ENCODE results near the gene OR1K1.
"Not testable (repeated sequence)": the region's sequence is repeated elsewhere in the genome, so short reads cannot be mapped to it uniquely, and the experiment has no call there.

OR1K1 gene

DNA sequence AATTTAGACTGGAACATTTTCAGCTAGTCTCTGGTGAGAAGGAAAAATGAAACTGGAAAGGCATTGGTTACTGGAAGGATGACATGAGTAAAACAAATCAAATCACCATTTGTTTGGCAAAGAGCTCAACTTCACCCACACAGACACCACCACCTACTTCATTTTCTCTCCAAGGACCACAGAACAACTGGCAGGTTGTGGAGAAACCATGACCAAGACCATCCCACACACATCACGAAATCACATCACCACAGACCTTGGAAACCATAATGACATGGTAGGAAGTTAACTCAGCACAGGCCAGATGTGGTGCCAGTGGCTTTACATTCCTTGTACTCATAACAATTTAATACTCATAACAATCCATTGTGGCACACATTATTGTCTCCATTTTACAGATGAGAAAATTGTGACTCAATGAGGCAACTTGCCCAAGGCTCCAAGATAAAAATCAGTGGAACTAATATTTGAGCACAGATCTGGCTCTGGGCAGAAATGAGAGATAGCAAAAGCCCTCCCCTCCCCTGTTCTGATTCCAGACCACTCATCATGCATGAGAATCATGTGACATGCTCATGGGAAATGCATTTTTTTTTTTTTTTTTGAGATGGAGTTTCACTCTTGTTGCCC lies 7.5 kb downstream of the OR1K1 start:
- no peak for TF ChIP-seq EZH2phosphoT487 (IDR thresholded peaks at IDR 0.05; ENCODE audit: borderline replicate concordance, low read length)
- TF ChIP-seq, protein P1, sequence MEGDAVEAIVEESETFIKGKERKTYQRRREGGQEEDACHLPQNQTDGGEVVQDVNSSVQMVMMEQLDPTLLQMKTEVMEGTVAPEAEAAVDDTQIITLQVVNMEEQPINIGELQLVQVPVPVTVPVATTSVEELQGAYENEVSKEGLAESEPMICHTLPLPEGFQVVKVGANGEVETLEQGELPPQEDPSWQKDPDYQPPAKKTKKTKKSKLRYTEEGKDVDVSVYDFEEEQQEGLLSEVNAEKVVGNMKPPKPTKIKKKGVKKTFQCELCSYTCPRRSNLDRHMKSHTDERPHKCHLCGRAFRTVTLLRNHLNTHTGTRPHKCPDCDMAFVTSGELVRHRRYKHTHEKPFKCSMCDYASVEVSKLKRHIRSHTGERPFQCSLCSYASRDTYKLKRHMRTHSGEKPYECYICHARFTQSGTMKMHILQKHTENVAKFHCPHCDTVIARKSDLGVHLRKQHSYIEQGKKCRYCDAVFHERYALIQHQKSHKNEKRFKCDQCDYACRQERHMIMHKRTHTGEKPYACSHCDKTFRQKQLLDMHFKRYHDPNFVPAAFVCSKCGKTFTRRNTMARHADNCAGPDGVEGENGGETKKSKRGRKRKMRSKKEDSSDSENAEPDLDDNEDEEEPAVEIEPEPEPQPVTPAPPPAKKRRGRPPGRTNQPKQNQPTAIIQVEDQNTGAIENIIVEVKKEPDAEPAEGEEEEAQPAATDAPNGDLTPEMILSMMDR (IDR thresholded peaks at IDR 0.05; ENCODE audit: low read depth, low read length, poor library complexity, severe bottlenecking), result no peak
- Histone ChIP-seq H3K27me3 (ENCODE audit: control insufficient read depth, low read length) (no peaks in the 10 kb centered on the region), H3K9me3 (ENCODE audit: control insufficient read depth, insufficient read depth, low read length) (no peaks in the 10 kb centered on the region), H3K4me3 (ENCODE audit: low read length) (no peak overlapping the region), H4K20me1 (ENCODE audit: control insufficient read depth, insufficient read depth, low read depth, low read length) (no peaks in the 10 kb centered on the region), H3F3A (ENCODE audit: control insufficient read depth, insufficient read depth) (no peaks in the 10 kb centered on the region), H3K27ac (ENCODE audit: low read depth, low read length) (no peak overlapping the region), H3K9me2 (replicated peaks; ENCODE audit: control insufficient read depth, low read length) (no peaks in the 10 kb centered on the region), H3K4me1 (ENCODE audit: control insufficient read depth, low read length) (no peaks in the 10 kb centered on the region), H3K4me2 (ENCODE audit: low read length) (no peak overlapping the region), H3K79me2 (ENCODE audit: control insufficient read depth, low read length) (no peaks in the 10 kb centered on the region), H3K36me3 (ENCODE audit: control insufficient read depth, low read length) (no peaks in the 10 kb centered on the region)

DNA sequence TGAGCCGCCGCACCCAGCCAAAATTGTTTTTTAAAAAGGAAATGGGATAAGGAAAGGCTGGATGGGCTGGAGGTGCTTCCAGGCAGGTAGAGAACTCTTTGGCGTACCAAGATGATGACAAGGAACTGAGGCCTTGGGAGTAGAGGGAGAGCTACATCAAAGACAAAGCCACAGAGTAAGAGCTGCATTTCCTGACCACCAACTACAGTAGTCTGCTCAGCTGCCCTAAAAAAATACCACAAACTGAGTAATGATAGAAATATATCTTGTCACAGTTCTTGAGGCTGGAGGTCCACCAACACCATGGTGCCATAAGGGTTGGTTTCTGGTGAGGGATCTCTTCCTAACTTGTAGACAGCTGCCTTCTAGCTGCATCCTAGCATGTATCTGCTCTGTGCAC lies 8.2 kb downstream of the OR1K1 start:
- Histone ChIP-seq H3K36me3 (ENCODE audit: control insufficient read depth, low read length) (no peaks in the 10 kb centered on the region), H3K4me3 (ENCODE audit: low read length) (no peak overlapping the region), H4K20me1 (ENCODE audit: control insufficient read depth, insufficient read depth, low read depth, low read length) (no peaks in the 10 kb centered on the region), H3K4me2 (ENCODE audit: low read length) (no peak overlapping the region), H3K9me3 (ENCODE audit: control insufficient read depth, insufficient read depth, low read length) (no peaks in the 10 kb centered on the region), H3K4me1 (ENCODE audit: control insufficient read depth, low read length) (no peaks in the 10 kb centered on the region), H3K9me2 (replicated peaks; ENCODE audit: control insufficient read depth, low read length) (no peaks in the 10 kb centered on the region), H3K27ac (ENCODE audit: low read depth, low read length) (no peak overlapping the region), H3F3A (ENCODE audit: control insufficient read depth, insufficient read depth) (no peaks in the 10 kb centered on the region), H3K27me3 (ENCODE audit: control insufficient read depth, low read length) (no peaks in the 10 kb centered on the region), H3K79me2 (ENCODE audit: control insufficient read depth, low read length) (no peaks in the 10 kb centered on the region)
- TF ChIP-seq, protein P1 (IDR thresholded peaks at IDR 0.05; ENCODE audit: low read depth, low read length, poor library complexity, severe bottlenecking), result no peak
- no peak for TF ChIP-seq EZH2phosphoT487 (IDR thresholded peaks at IDR 0.05; ENCODE audit: borderline replicate concordance, low read length)

DNA sequence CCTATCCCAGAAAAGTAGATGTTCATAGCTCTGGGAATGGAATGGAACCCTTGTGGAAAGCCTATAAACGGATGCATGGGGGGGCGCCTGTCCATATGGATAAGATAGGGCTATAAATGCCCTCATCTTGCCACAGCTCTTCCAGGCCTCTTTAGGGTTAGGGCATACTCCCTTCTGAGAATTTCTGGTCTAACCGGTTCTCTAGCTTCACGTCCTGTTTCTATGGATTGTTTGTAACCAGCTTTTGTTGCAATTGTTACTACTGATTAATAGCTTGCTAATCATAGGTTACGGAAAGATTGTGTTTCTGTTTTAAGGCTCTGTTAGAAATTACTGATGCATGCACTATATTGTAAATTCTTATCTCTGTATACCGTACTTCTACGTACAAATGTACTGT lies 9.3 kb downstream of the OR1K1 start:
- not testable (repeated sequence) for H3K27ac ChIP-seq (ENCODE audit: low read depth, low read length); H3K4me3 ChIP-seq (ENCODE audit: low read length); H3K79me2 ChIP-seq (ENCODE audit: control insufficient read depth, low read length); H3K9me2 ChIP-seq (replicated peaks; ENCODE audit: control insufficient read depth, low read length); H4K20me1 ChIP-seq (ENCODE audit: control insufficient read depth, insufficient read depth, low read depth, low read length); H3F3A ChIP-seq (ENCODE audit: control insufficient read depth, insufficient read depth); H3K27me3 ChIP-seq (ENCODE audit: control insufficient read depth, low read length); H3K4me2 ChIP-seq (ENCODE audit: low read length); H3K36me3 ChIP-seq (ENCODE audit: control insufficient read depth, low read length); H3K4me1 ChIP-seq (ENCODE audit: control insufficient read depth, low read length); H3K9me3 ChIP-seq (ENCODE audit: control insufficient read depth, insufficient read depth, low read length)

DNA sequence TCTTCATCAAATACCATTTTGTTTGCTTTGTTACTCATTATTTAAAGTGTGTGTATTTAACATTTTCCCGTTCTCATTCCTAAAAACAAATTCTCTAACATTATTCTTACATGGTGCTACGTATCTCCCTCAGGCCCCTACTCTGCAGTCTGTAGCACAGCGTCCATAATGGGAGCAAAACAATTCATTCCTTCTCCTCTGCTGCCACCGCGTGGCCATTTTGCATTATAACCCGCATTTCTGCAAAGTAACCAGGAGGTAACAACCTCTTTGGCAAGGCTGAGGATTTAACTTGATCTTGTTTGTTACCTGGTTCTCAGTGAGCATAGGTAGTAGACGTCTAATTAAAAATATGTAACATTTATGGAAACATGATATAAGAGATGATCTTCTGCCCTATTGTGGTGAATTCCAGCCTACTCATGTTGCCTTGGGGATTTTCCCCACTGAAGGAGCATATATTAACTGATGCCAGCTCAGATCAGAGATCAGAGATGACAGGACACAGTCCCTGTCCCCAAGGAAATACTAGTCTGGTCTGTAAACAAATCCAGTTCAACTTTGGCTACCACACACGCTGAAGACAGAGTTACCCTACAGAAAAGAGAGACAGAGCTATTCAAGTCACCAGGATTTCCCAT lies 10.5 kb downstream of the OR1K1 start:
- Histone ChIP-seq H3F3A (ENCODE audit: control insufficient read depth, insufficient read depth) (peaks cover 1% of the 10 kb centered on the region; the same call in 1 of the 2 replicates), H3K79me2 (ENCODE audit: control insufficient read depth, low read length) (no peaks in the 10 kb centered on the region), H3K27me3 (ENCODE audit: control insufficient read depth, low read length) (no peaks in the 10 kb centered on the region), H4K20me1 (ENCODE audit: control insufficient read depth, insufficient read depth, low read depth, low read length) (no peaks in the 10 kb centered on the region), H3K27ac (ENCODE audit: low read depth, low read length) (no peak overlapping the region), H3K4me2 (ENCODE audit: low read length) (no peak overlapping the region), H3K4me1 (ENCODE audit: control insufficient read depth, low read length) (no peaks in the 10 kb centered on the region), H3K9me2 (replicated peaks; ENCODE audit: control insufficient read depth, low read length) (no peaks in the 10 kb centered on the region), H3K4me3 (ENCODE audit: low read length) (no peak overlapping the region), H3K36me3 (ENCODE audit: control insufficient read depth, low read length) (no peaks in the 10 kb centered on the region), H3K9me3 (ENCODE audit: control insufficient read depth, insufficient read depth, low read length) (no peaks in the 10 kb centered on the region)
- TF ChIP-seq, protein P1 (IDR thresholded peaks at IDR 0.05; ENCODE audit: low read depth, low read length, poor library complexity, severe bottlenecking), result peak; percentile 82
- no peak for TF ChIP-seq EZH2phosphoT487 (IDR thresholded peaks at IDR 0.05; ENCODE audit: borderline replicate concordance, low read length)
